Measurements from ENCODE around the gene CDH18. TPM values are rescaled to one million over a fixed set of nuclear protein-coding genes. Genes with fewer than 3 reads are reported as not detected.

CDH18 gene
- total and polyA plus RNA-seq, 2 donors (not counting 3 experiments of a cell fraction or from before 2014, with no cell fraction given), result 0.06 TPM; not detected in 1

DNA sequence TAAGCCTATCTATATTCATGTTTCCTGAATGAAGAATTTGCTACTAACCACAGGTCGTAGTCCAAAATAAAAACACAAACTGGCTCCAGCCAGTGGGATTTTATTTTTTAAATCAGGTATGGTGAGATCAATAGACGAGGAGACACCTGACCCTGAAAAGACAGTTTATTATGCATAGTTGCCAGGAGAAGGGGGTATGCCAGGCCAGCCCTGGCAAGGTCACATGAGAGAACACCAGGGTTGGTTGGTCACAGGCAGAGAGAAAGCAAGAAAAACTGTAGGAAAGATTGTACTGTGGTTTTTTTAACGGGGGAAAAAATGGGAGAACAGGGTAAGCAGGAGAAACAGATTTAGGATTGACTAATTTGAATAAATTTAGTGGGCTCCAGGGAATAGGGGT lies 125.3 kb downstream of the CDH18 start:
- POLR2A ChIA-PET, result no interaction called here

DNA sequence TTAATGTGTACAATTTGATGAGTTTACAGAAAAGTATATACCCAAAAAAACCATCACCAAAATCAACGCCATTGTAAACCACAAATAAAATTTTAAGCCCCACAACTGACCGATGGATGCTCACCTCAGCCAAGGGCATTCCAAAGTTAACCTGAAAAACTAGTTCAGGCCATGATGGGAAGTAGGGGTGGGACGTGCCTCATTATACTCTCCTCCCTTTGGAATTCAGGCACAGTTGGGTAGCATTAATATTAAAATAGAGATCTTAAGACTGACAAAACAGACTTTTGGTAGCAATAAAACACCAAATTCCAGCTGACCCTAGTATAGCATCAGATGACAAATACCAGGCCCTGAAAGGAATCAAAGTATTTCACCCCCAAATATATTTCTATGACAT lies 129.0 kb downstream of the CDH18 start:
- Histone ChIP-seq H3K27me3 (ENCODE audit: control insufficient read depth in 2 of 2, insufficient read depth in 2 of 2, low read length in 2 of 2) (no peaks in the 10 kb centered on the region), H3K4me2 (ENCODE audit: insufficient read depth, low read length) (no peak overlapping the region), H4K20me1 (replicated peaks; ENCODE audit: control insufficient read depth, extremely low read depth, insufficient read depth, low read length) (no peaks in the 10 kb centered on the region), H3K9me1 (replicated peaks; ENCODE audit: control insufficient read depth, extremely low read depth, insufficient read depth, low read length) (no peaks in the 10 kb centered on the region), H3K27ac (ENCODE audit: insufficient read depth, low read depth, low read length) (no peak overlapping the region), H3K36me3 (ENCODE audit: control insufficient read depth in 2 of 2, extremely low read depth in 1 of 2, insufficient read depth in 2 of 2, low read length in 2 of 2) (no peaks in the 10 kb centered on the region), H3K79me2 (ENCODE audit: control insufficient read depth, insufficient read depth, low read length) (no peaks in the 10 kb centered on the region), H3K9me3 (replicated peaks; ENCODE audit: control insufficient read depth, insufficient read depth, low read length) (no peaks in the 10 kb centered on the region), H2AFZ (ENCODE audit: low read depth, low read length) (no peak overlapping the region), H3K4me3 (replicated peaks in 1 of 3; ENCODE audit: insufficient read depth in 1 of 3, low read depth in 1 of 3, low read length in 3 of 3) (no peak overlapping the region), H3K4me1 (ENCODE audit: control insufficient read depth, extremely low read depth, insufficient read depth, low read length) (no peaks in the 10 kb centered on the region), H3K9ac (replicated peaks; ENCODE audit: extremely low read depth, insufficient read depth, low read length) (no peak overlapping the region)
- TF ChIP-seq EZH2 (IDR thresholded peaks at IDR 0.05; ENCODE audit: borderline replicate concordance, low read depth, low read length, severe bottlenecking) (no peak), GATA2 (IDR thresholded peaks at IDR 0.05; ENCODE audit: insufficient read depth, insufficient read length, low read depth, low read length) (no peak), FOS (IDR thresholded peaks at IDR 0.05; ENCODE audit: borderline replicate concordance, insufficient read depth, low read length) (no peak), POLR2AphosphoS5 (IDR thresholded peaks at IDR 0.05; ENCODE audit: insufficient read depth, low read depth, low read length) (no peak), JUN (IDR thresholded peaks at IDR 0.05; ENCODE audit: borderline replicate concordance, insufficient read depth, insufficient read length, low read depth) (no peak), POLR2A (IDR thresholded peaks at IDR 0.05; ENCODE audit: low read depth, low read length) (no peak), MYC (IDR thresholded peaks at IDR 0.05; ENCODE audit: low read depth, low read length) (no peak)
- TF ChIP-seq, protein P1, sequence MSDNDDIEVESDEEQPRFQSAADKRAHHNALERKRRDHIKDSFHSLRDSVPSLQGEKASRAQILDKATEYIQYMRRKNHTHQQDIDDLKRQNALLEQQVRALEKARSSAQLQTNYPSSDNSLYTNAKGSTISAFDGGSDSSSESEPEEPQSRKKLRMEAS (IDR thresholded peaks at IDR 0.05; ENCODE audit: insufficient read depth, insufficient read length), result no peak
- TF ChIP-seq, protein P2, sequence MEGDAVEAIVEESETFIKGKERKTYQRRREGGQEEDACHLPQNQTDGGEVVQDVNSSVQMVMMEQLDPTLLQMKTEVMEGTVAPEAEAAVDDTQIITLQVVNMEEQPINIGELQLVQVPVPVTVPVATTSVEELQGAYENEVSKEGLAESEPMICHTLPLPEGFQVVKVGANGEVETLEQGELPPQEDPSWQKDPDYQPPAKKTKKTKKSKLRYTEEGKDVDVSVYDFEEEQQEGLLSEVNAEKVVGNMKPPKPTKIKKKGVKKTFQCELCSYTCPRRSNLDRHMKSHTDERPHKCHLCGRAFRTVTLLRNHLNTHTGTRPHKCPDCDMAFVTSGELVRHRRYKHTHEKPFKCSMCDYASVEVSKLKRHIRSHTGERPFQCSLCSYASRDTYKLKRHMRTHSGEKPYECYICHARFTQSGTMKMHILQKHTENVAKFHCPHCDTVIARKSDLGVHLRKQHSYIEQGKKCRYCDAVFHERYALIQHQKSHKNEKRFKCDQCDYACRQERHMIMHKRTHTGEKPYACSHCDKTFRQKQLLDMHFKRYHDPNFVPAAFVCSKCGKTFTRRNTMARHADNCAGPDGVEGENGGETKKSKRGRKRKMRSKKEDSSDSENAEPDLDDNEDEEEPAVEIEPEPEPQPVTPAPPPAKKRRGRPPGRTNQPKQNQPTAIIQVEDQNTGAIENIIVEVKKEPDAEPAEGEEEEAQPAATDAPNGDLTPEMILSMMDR (IDR thresholded peaks at IDR 0.05; ENCODE audit: extremely low read depth in 1 of 2, insufficient read depth in 1 of 2, low read depth in 1 of 2, low read length in 2 of 2), result no peak
- FAIRE-seq (no peak), DNase-seq (ENCODE audit: low read depth, low spot score) (no peak)
- ChIA-PET CTCF (no interaction called here), POLR2A (no interaction called here)
- BruUV-seq (replicated peaks), result no TSS peak
- dilution Hi-C loops (cut with MboI; ENCODE audit: extremely low pct_ligation_motif_present, low sequenced_read_pairs), result no loop called here
- intact Hi-C loops (cut with micrococcal nuclease), result no loop called here

More for the DNA sequence above, 125.3 kb downstream of the CDH18 start:
- no TSS peak for BruUV-seq (replicated peaks)
- H3K4me1 ChIP-seq (ENCODE audit: control insufficient read depth, extremely low read depth, insufficient read depth, low read length), result no peaks in the 10 kb centered on the region
- CTCF ChIA-PET, result no interaction called here
- no peak overlapping the region for H3K4me2 ChIP-seq (ENCODE audit: insufficient read depth, low read length)
- H2AFZ ChIP-seq (ENCODE audit: low read depth, low read length), result no peak overlapping the region
- DNase-seq (ENCODE audit: low read depth, low spot score), result no peak
- dilution Hi-C loops (cut with MboI; ENCODE audit: extremely low pct_ligation_motif_present, low sequenced_read_pairs) (no loop called here), intact Hi-C loops (cut with micrococcal nuclease) (no loop called here)
- no peaks in the 10 kb centered on the region for H3K9me1 ChIP-seq (replicated peaks; ENCODE audit: control insufficient read depth, extremely low read depth, insufficient read depth, low read length)
- no peak overlapping the region for H3K27ac ChIP-seq (ENCODE audit: insufficient read depth, low read depth, low read length)
- no peak overlapping the region for H3K4me3 ChIP-seq (replicated peaks in 1 of 3; ENCODE audit: insufficient read depth in 1 of 3, low read depth in 1 of 3, low read length in 3 of 3)
- no peaks in the 10 kb centered on the region for H3K79me2 ChIP-seq (ENCODE audit: control insufficient read depth, insufficient read depth, low read length)
- TF ChIP-seq JUN (IDR thresholded peaks at IDR 0.05; ENCODE audit: borderline replicate concordance, insufficient read depth, insufficient read length, low read depth), result no peak
- no peak for TF ChIP-seq MYC (IDR thresholded peaks at IDR 0.05; ENCODE audit: low read depth, low read length)
- TF ChIP-seq, protein P1 (IDR thresholded peaks at IDR 0.05; ENCODE audit: insufficient read depth, insufficient read length), result no peak
- H3K36me3 ChIP-seq (ENCODE audit: control insufficient read depth in 2 of 2, extremely low read depth in 1 of 2, insufficient read depth in 2 of 2, low read length in 2 of 2), result no peaks in the 10 kb centered on the region
- H3K27me3 ChIP-seq (ENCODE audit: control insufficient read depth in 2 of 2, insufficient read depth in 2 of 2, low read length in 2 of 2), result no peaks in the 10 kb centered on the region
- no peaks in the 10 kb centered on the region for H4K20me1 ChIP-seq (replicated peaks; ENCODE audit: control insufficient read depth, extremely low read depth, insufficient read depth, low read length)
- H3K9me3 ChIP-seq (replicated peaks; ENCODE audit: control insufficient read depth, insufficient read depth, low read length), result peaks cover 3% of the 10 kb centered on the region
- no peak for FAIRE-seq
- H3K9ac ChIP-seq (replicated peaks; ENCODE audit: extremely low read depth, insufficient read depth, low read length), result no peak overlapping the region

Data from endothelial cell of umbilical vein (primary cell).